ENCODE measurements around the gene NDUFAF7. TPM values are rescaled to one million over a fixed set of nuclear protein-coding genes. Genes with fewer than 3 reads are reported as not detected.

The NDUFAF7 gene
- total and polyA plus RNA-seq, 8 donors, result 7.3 to 79.9 (median 19.8) TPM

DNA sequence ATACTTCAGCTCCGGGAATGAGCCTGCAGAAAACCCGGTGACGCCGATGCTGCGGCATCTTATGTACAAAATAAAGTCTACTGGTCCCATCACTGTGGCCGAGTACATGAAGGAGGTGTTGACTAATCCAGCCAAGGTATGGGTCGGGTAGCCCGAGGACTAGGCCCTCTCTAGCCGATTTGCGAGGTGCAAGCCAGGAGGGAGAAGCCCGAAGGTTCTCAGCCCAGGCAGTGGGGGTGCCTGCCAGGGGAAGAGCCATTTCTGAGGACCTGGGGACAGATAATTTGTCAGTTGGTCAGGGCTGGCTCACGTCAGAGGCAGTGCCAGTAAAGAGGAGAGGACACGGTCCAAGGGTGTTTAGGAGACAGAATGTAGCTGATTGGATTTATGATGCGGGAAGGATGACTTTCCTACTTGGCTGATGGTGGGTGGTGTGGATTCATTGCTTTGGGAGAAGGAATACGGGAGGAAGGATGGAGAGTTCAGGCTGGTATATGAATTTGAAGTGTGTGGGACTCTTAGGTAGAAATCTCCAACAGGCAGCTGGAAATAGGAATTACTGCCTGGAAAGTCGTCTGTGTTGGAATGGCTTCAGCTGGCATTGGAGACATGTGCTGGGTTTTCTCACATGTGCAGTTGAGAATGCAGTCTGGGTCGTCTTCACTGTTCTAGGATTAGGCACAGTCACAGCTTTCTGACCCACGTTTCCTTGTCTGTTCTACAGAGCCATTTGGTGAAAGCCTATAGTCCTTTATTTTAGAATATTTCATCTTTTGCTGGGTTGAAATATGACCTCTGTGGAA lies 874 bp downstream of the NDUFAF7 start:
- Histone ChIP-seq H3K36me3 (peaks cover 10 to 30% (median 23%) of the 10 kb centered on the region in 4 donors), H3K9me3 (no peaks in the 10 kb centered on the region), H3K4me3 (peak overlapping the region; percentile 76 to 85 (median 81)), H3K27ac (peak overlapping the region in 4 of 5 donors; percentile 95 to 97 (median 97)), H3K27me3 (no peaks in the 10 kb centered on the region), H3K4me1 (peaks cover 23 to 55% (median 39%) of the 10 kb centered on the region in 4 donors)
- TF ChIP-seq CTCF (IDR thresholded peaks at IDR 0.05) (no peak), POLR2A (IDR thresholded peaks at IDR 0.05) (no peak), EP300 (IDR thresholded peaks at IDR 0.05) (no peak), POLR2AphosphoS5 (IDR thresholded peaks at IDR 0.05) (no peak)
- 12 to 17% (median 13%) methylated on average over 18 of the region's 18 CpGs for WGBS, 5 donors
- peak in 1 of 2 donors; percentile 24 for DNase-seq
- intact Hi-C loops (cut with DNase I; ENCODE audit: low total_unique reads), result no loop called here

GRCh38 chr2:37243435-37243834 lies 12.0 kb downstream of the NDUFAF7 start:
- Histone ChIP-seq H3K4me3 (no peak overlapping the region), H3K9me3 (no peaks in the 10 kb centered on the region), H3K4me1 (no peaks in the 10 kb centered on the region), H3K27me3 (no peaks in the 10 kb centered on the region), H3K27ac (no peak overlapping the region), H3K36me3 (peaks cover 22 to 94% (median 93%) of the 10 kb centered on the region in 4 donors)
- TF ChIP-seq EP300 (IDR thresholded peaks at IDR 0.05), result no peak
- no peak for TF ChIP-seq CTCF (IDR thresholded peaks at IDR 0.05)
- no peak for TF ChIP-seq POLR2A (IDR thresholded peaks at IDR 0.05)
- TF ChIP-seq POLR2AphosphoS5 (IDR thresholded peaks at IDR 0.05), result no peak
- no peak for DNase-seq
- 90 to 96% (median 92%) methylated on average over 4 of the region's 4 CpGs for WGBS, 5 donors
- intact Hi-C loops (cut with DNase I; ENCODE audit: low total_unique reads), result no loop called here

GRCh38 chr2:37244017-37244416 lies 12.6 kb downstream of the NDUFAF7 start:
- Histone ChIP-seq H3K36me3 (peaks cover 26 to 96% (median 94%) of the 10 kb centered on the region in 4 donors), H3K4me3 (no peak overlapping the region), H3K27ac (no peak overlapping the region), H3K27me3 (no peaks in the 10 kb centered on the region), H3K4me1 (no peaks in the 10 kb centered on the region), H3K9me3 (no peaks in the 10 kb centered on the region)
- TF ChIP-seq CTCF (IDR thresholded peaks at IDR 0.05), result no peak
- no peak for TF ChIP-seq POLR2AphosphoS5 (IDR thresholded peaks at IDR 0.05)
- no peak for TF ChIP-seq EP300 (IDR thresholded peaks at IDR 0.05)
- TF ChIP-seq POLR2A (IDR thresholded peaks at IDR 0.05), result no peak
- no peak for DNase-seq
- WGBS, 5 donors, result 28 to 50% (median 34%) methylated on average over 4 of the region's 4 CpGs
- intact Hi-C loops (cut with DNase I; ENCODE audit: low total_unique reads), result no loop called here

DNA sequence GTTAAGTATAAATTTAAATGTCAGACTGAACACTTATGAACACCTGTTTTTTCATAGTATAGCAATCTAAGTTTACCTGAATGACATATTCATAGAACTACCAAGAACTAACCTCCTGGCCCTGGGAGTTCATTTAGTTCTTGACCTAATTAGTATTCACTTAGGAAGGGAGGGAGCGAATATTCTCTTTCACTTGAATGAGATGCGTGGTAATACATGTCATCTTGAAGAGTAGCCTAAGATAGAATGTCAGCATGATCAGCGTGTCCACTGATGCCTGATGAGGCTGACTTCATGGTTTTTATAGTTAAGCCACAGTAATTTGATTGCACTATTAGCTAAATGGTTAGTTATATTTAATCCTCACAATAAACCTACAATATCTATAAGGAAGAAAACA lies 13.3 kb downstream of the NDUFAF7 start:
- intact Hi-C loops (cut with DNase I; ENCODE audit: low total_unique reads), result no loop called here
- WGBS, 5 donors, result 88 to 97% (median 96%) methylated on average over 3 of the region's 3 CpGs
- DNase-seq, result no peak
- Histone ChIP-seq H3K9me3 (no peaks in the 10 kb centered on the region), H3K36me3 (peaks cover 26 to 96% (median 94%) of the 10 kb centered on the region in 4 donors), H3K27ac (no peak overlapping the region), H3K4me3 (no peak overlapping the region), H3K4me1 (no peaks in the 10 kb centered on the region), H3K27me3 (no peaks in the 10 kb centered on the region)
- TF ChIP-seq CTCF (IDR thresholded peaks at IDR 0.05) (no peak), POLR2A (IDR thresholded peaks at IDR 0.05) (no peak), POLR2AphosphoS5 (IDR thresholded peaks at IDR 0.05) (no peak), EP300 (IDR thresholded peaks at IDR 0.05) (no peak)
